ENCODE results near the gene CDKN2AIPNL.

GRCh38 chr5:134432174-134432573 lies 20.5 kb upstream of the CDKN2AIPNL start:
- TF ChIP-seq CEBPB (IDR thresholded peaks at IDR 0.05; ENCODE audit: low read depth) (no peak), CTCF (IDR thresholded peaks at IDR 0.05 in 2 of 3, conservative IDR thresholded peaks at IDR 0.05 in 1 of 3; ENCODE audit: borderline replicate concordance in 1 of 3, insufficient read depth in 1 of 3, low read depth in 2 of 3, low read length in 2 of 3) (no peak), SIN3A (IDR thresholded peaks at IDR 0.05; ENCODE audit: low read depth) (no peak), EGR1 (IDR thresholded peaks at IDR 0.05; ENCODE audit: low read depth) (no peak), ZNF274 (IDR thresholded peaks at IDR 0.05; ENCODE audit: low read depth, low read length) (no peak)
